Fibroblast of skin of abdomen (primary cell): ENCODE data around the gene WDR19.

Experiments
- DNase-seq: peaks from one replicate; pipeline ENCODE4 v3.0.0-alpha.2; 2013

WDR19 gene

DNA sequence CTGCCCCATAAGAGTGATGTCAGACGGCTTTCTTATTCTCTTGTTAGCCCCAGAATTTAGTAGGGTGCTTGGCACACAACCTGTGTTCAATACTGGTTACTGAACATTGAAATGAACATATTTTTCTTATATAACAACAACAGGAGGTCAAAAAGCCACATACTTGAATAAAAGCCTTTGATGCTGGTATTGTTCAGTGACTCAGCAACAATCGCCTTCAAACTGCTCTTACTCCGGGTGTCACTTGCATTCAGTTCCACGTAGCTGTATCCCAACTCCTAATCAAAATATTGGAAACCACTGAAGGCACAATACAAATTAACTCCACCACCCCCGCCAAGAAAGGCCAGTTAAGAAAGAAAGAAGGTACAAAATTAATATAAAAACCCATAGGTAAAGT is 122.3 kb downstream of the WDR19 start:
- DNase-seq: no peak

DNA sequence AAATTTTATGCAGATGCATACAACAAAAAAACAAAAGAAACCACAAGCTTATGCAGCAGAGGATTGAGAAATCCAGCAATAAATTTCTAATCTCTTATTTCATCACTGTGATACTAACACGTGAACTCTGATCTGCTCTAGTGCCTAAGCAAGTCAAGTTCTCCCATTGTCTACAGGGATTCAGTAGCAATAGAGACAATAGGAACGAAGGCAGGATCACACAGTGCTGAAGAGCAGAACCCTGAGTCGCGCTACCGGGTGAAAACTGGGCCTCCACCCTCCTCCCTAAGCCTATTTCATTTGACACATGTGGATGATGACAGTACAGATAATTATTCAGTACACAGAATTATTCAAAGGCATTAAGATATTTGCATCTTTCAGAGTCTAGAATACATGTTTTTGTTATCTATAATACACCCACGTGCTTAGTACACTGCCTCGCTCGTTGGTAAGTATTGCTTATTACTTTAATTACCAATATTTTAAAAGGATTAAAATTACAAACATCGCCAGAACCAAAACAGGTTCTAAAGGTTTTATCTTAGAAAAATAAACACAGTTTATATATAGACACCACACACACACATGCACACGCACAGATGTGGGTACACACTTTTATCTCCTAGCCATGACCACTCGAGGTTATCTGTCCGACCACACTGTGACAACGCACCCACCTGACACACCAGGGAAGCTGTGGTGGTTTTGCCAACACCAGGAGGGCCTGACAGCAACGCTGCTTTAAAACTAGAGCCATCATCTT is 123.8 kb downstream of the WDR19 start:
- no peak for DNase-seq

DNA sequence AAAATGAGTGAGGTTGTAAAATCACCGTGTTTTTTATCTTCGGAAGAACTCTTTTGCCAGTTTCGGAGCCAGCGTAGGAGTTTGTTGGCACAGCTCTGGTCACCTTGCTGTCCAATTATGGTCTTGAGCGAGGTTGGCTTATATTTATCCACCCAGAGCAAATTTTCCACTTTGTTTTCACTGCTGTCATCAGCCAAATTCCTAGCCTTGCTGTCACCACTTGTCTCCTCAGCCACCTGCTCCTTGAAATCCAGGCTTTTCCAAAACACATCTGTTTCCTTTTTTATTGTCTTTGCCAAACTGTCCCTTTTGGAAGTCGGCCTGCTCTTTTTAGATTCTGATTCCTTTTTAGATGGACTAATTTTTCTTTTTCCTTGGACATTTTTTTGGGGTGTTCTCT is 126.3 kb downstream of the WDR19 start:
- DNase-seq: no peak

DNA sequence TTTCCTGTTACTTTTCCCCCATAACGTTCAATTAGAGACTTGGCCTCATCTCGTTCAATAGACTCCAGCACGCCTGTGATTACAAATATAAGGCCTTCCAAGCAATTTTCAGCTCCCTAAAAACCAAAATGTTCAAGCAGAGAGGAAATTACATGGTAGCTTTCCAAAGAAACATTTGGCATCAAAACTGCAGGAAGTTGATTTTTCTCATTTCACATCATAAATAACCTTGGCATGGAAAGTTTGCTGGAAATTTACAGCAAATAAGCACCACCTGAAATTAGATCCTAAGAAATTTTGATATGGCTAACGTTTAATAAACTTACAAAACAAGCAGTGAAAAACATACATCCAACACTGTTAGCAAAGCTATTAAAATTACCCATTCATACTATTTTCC is 130.5 kb downstream of the WDR19 start:
- DNase-seq: no peak

DNA sequence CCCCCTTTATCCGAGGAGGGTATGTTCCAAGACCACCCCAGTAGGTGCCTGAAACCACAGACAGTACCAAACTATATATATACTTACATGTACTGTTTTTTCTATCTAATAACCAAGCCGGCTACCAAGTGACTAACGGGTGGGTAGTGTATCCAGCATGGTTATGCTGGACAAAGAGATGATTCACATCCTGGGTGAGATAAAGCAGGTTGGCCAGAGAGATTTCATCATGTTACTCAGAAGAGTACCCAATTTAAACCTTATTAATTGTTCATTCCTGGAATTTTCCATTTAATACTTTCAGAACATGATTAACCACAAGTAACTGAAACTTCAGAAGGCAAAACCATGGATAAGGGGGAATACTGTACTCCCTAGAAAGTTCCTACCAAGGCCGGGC is 137.3 kb downstream of the WDR19 start:
- DNase-seq: peak; percentile 82

DNA sequence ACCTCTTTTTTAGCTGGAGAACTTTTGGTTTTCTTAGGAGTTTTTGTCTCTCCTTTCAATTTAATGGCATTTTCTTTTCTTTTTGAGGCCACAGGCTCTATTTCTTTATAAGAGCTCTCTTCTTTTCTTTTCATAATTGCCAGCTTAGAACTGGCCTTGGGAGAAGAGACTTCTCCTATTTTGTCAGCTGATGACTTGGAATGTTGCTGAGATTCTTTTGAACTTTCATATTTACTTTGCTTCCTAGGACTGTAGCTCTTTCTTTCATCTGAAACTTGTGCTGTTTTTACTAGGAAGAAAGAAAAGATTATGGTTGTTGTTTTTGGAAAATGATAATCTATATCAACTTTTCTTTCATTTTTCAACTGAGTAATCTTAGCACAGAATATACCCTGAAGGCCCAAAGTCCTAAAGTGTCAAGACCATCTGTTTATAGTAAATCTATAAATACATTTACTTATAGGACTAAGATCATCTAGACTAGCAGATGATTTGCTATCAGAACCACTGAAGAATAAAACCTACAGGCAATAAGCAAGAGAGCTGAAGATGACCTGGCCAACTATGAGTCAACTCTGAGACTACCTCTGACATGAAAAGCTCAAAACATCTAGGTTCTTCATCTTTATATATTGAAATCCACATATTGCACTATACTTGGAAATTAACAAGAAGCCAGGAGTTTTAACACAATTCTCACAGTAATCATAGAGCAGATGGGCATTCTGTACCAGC is 138.2 kb downstream of the WDR19 start:
- DNase-seq: peak; percentile 9

DNA sequence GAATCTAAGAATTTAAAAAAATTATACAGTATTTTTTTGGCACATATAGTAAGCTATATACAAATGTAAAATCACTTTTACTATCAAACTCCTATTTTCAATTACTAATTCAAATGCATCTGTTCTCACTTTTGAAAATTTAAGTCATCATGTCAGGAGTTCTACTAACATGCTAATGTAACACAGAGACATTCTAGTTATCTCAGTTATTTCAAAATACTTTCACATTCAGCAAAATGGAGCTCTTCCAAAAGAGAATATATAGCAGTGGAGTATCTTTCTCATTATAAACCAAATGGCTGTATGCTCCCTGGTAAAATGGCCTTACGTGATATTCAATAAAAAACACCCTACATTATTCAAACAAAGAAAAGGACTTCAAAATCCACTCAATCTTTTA is 141.5 kb downstream of the WDR19 start:
- DNase-seq: no peak

DNA sequence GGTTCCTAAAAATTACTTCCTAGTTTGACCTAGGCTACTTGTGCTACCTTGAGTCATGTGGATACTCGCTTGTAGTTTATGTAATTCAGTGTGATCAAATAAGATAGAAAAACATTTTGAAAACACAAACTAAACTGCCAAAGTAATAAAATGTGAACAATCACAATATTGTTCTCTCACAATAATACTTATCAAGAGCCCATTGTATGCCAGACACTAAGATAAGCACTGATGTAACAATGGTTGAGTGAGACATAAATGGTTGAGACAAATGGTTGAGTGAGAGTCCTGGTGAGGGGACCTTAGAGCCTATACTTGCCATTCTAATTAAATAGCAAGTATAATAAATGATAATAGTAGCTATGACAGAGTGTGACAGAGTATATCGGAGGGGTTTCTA is 142.1 kb downstream of the WDR19 start:
- DNase-seq: no peak

DNA sequence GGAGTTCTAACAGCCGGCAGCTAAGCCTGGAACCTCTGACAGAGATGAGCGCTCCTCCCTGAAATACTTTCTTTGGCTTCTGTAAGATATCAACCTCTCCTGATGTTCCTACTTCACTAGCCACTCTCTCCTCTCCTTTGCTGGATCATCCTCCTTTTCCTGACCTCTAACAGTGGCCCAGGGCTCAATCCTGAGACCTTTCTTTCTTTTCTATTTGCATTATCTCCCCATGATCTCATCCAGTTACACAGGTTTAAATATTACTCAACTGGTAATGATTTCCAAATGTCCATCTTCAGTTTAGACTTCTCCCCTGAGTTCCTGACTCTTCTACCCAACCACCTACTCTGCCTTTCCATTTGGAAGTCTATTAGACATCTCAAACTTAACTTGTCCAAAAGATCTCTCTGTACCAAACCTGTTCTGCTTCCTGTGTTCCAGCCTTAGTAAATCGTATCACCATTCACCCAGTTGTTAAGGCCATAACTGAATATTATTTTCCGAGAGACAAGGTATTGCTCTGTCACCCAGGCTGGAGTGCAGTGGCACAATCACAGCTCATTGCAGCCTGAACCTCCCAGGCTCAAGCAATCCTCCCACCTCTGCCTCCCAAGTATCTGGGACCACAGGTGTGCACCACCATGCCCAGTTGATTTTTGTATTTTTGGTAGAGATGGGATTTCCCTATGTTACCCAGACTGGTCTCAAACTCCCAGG is 142.7 kb downstream of the WDR19 start:
- no peak for DNase-seq

DNA sequence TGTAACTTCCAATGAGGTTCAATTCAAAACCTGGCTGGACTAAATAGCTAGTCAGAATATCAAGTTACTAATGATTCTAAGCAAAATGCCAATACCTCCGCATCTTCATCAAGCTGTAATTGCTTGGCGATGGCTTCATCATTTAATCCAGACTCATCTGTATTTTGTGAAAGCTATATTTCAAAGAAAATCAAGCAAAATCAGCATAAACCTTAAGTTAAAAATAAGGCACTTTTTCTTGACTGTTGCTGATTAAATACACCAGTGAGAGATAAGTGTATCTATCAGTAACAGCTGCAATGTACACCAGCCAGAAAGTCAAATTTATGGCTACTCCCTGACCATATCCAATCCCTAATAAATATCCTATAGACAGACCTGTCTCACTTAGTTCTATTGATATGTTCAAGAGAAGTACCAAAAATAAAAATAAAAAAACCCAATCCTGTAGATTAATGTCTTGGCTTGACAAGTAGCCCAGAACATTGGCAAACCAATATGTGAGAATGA is 144.2 kb downstream of the WDR19 start:
- DNase-seq: no peak

DNA sequence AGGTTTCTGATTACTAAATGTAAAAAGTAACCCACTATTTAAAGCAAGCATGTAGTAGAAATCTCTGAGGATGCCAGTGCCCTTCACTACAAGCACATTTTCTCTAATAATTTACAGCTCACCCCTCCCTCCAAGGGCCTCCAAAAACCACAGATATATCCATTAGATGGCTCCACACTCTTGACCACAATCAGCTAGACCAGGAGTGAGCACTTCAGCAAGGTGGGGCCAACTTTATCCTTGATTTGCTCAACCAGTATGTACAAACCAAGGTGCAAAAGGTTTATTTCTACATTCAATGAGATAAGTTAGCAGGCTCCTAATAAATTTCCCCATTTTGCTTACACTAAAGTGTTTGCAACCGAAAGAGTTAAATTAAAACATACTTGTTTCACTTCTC is 148.0 kb downstream of the WDR19 start:
- DNase-seq: no peak

DNA sequence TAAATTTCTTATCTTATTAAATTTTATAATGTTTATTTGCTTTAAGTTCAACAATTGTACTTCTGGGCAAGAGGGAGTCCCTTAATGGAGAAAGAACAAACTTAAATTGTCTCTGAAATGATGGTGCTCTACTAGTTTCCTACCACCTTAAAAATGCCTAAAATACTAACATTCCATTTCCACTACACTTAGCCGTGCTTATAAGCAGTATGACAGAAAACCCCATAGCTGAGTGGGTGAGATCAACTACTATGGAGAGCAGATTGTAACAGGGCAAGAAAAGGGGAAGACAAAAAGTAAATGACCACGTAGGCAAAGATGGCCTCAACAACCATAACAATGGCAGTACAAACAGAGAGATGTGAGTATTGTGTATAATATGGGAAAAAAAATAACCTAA is 148.9 kb downstream of the WDR19 start:
- peak; percentile 4 for DNase-seq
